Transverse colon (tissue), 4 donors: Measurements from ENCODE around the gene GSDMA. TPM values are rescaled to one million over a fixed set of nuclear protein-coding genes. Genes with fewer than 3 reads are reported as not detected.

Source experiments
- DNase-seq: peaks from one replicate; pipeline ENCODE4 v3.0.0-alpha.2; 2019
- H3K27ac ChIP-seq, 4 donors: fragments of 200-600 bp; sonication (generic); 2 replicates each; pipeline ENCODE4 v1.5.1; 2016 to 2018; ENCODE audit warnings: inconsistent platforms in 4 of 4
- H3K27me3 ChIP-seq: fragments of 200-600 bp; sonication (generic); 2 replicates; pipeline ENCODE4 v1.5.1; 2017; ENCODE audit warnings: inconsistent platforms
- H3K36me3 ChIP-seq, 4 donors: fragments of 200-600 bp; sonication (generic); 2 replicates each; pipeline ENCODE4 v1.5.1; 2017 to 2019; ENCODE audit warnings: inconsistent platforms in 4 of 4
- H3K4me1 ChIP-seq, 4 donors: fragments of 200-600 bp; sonication (generic); 2 replicates each; pipeline ENCODE4 v1.5.1; 2017 to 2020; ENCODE audit warnings: inconsistent platforms in 4 of 4
- H3K4me3 ChIP-seq, 4 donors: fragments of 200-600 bp; sonication (generic); 1 replicate in 1 of 4; 2 replicates in 3 of 4; pipeline versions ENCODE4 v1.5.1 to v1.6.1; 2017 to 2019; ENCODE audit warnings: inconsistent platforms in 4 of 4
- H3K9me3 ChIP-seq, 2 donors: fragments of 200-600 bp; sonication (generic); 2 replicates each; pipeline ENCODE4 v1.5.1; 2017 to 2019; ENCODE audit warnings: inconsistent platforms in 2 of 2
- EP300 ChIP-seq: sonication (generic); formaldehyde crosslinking; IDR thresholded peaks from one replicate; pipeline ENCODE4 v1.6.1; 2017; ENCODE audit warnings: antibody characterized with exemption, low read depth
- POLR2A ChIP-seq: fragments of 450-650 bp; IDR thresholded peaks from one replicate; pipeline ENCODE4 v1.6.1; 2016; ENCODE audit warnings: antibody characterized with exemption, mild to moderate bottlenecking, moderate library complexity
- POLR2AphosphoS5 ChIP-seq, 3 donors: sonication (generic); formaldehyde crosslinking; IDR thresholded peaks; one replicate each; pipeline ENCODE4 v1.6.1; 2016; ENCODE audit warnings: antibody characterized with exemption in 3 of 3
- WGBS, 2 donors: methylation state at CpG; one replicate each; pipeline ENCODE4 v1.1.5; 2018; ENCODE audit warnings: low coverage in 1 of 2; 5-methylcytosine and 5-hydroxymethylcytosine counted together
- in situ Hi-C, 4 donors: fragments of 200-750 bp; cut with MboI; loops; one replicate each; pipeline versions ENCODE4 v1.15.0 to v1.15.1; 2017; ENCODE audit warnings: low sequenced_read_pairs in 3 of 4, low pct_ligation_motif_present in 1 of 4, low pct_unique_long_range_greater_than_20kb in 1 of 4
- intact Hi-C: fragments of 100-400 bp; cut with DNase I; formaldehyde crosslinking; loops from one replicate; pipeline ENCODE4 v1.15.1; 2023; ENCODE audit warnings: low total_unique reads
- total RNA-seq, 4 donors: library from RNA; depleted of rRNA; stranded (reverse); fragments of >200 nt; gene quantifications; one replicate each; pipeline ENCODE4 v1.1.0, GENCODE V29; 2016
- TF ChIP-seq, protein P1 (sequence below), 5 experiments: fragments of 200-600 bp in 3 of 5; fragments of 450-650 bp in 2 of 5; sonication (generic) in 3 of 5; IDR thresholded peaks; 1 replicate in 2 of 5; 2 replicates in 3 of 5; pipeline ENCODE4 v1.5.1; 2016 to 2017; ENCODE audit warnings: antibody characterized with exemption in 5 of 5, inconsistent platforms in 3 of 5, mild to moderate bottlenecking in 2 of 5, moderate library complexity in 1 of 5

Gene GSDMA
- total RNA-seq, 4 donors from 2014 or later = 3.7 TPM; not detected in 3

DNA sequence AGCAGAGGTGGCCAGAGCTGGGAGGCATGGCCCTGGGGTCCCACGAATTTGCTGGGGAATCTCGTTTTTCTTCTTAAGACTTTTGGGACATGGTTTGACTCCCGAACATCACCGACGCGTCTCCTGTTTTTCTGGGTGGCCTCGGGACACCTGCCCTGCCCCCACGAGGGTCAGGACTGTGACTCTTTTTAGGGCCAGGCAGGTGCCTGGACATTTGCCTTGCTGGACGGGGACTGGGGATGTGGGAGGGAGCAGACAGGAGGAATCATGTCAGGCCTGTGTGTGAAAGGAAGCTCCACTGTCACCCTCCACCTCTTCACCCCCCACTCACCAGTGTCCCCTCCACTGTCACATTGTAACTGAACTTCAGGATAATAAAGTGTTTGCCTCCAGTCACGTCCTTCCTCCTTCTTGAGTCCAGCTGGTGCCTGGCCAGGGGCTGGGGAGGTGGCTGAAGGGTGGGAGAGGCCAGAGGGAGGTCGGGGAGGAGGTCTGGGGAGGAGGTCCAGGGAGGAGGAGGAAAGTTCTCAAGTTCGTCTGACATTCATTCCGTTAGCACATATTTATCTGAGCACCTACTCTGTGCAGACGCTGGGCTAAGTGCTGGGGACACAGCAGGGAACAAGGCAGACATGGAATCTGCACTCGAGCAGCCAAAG is 54.7 kb downstream of the GSDMA start:
- peaks cover 24 to 54% (median 40%) of the 10 kb centered on the region in 4 donors for H3K4me1 ChIP-seq
- H3K4me3 ChIP-seq = no peak overlapping the region
- intact Hi-C loops = loop anchor here (10.0 kb wide), 2 partner anchors 107 to 177 kb away; partner anchors contain the start of gene MSL1
- in situ Hi-C loops = loop anchor here in 1 of 4 donors (25.0 kb wide), 1 partner anchor 270 kb away; the partner anchor contains the start of gene CDC6
- H3K9me3 ChIP-seq = no peaks in the 10 kb centered on the region
- H3K27me3 ChIP-seq = no peaks in the 10 kb centered on the region
- 55% methylated on average over 15 of the region's 15 CpGs; no CpG with 5 or more reads in 1 of the 2 donors for WGBS, 2 donors
- no peak for TF ChIP-seq EP300
- TF ChIP-seq POLR2A = no peak
- TF ChIP-seq, protein P1, sequence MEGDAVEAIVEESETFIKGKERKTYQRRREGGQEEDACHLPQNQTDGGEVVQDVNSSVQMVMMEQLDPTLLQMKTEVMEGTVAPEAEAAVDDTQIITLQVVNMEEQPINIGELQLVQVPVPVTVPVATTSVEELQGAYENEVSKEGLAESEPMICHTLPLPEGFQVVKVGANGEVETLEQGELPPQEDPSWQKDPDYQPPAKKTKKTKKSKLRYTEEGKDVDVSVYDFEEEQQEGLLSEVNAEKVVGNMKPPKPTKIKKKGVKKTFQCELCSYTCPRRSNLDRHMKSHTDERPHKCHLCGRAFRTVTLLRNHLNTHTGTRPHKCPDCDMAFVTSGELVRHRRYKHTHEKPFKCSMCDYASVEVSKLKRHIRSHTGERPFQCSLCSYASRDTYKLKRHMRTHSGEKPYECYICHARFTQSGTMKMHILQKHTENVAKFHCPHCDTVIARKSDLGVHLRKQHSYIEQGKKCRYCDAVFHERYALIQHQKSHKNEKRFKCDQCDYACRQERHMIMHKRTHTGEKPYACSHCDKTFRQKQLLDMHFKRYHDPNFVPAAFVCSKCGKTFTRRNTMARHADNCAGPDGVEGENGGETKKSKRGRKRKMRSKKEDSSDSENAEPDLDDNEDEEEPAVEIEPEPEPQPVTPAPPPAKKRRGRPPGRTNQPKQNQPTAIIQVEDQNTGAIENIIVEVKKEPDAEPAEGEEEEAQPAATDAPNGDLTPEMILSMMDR (IDR thresholded peaks at IDR 0.05) = no peak
- TF ChIP-seq POLR2AphosphoS5 (IDR thresholded peaks at IDR 0.05) = no peak
- no peak for DNase-seq
- H3K27ac ChIP-seq = peak overlapping the region in 3 of 4 donors; percentile 51 to 74 (median 59)
- peaks cover 0 to 9% (median 3%) of the 10 kb centered on the region in 4 donors for H3K36me3 ChIP-seq

DNA sequence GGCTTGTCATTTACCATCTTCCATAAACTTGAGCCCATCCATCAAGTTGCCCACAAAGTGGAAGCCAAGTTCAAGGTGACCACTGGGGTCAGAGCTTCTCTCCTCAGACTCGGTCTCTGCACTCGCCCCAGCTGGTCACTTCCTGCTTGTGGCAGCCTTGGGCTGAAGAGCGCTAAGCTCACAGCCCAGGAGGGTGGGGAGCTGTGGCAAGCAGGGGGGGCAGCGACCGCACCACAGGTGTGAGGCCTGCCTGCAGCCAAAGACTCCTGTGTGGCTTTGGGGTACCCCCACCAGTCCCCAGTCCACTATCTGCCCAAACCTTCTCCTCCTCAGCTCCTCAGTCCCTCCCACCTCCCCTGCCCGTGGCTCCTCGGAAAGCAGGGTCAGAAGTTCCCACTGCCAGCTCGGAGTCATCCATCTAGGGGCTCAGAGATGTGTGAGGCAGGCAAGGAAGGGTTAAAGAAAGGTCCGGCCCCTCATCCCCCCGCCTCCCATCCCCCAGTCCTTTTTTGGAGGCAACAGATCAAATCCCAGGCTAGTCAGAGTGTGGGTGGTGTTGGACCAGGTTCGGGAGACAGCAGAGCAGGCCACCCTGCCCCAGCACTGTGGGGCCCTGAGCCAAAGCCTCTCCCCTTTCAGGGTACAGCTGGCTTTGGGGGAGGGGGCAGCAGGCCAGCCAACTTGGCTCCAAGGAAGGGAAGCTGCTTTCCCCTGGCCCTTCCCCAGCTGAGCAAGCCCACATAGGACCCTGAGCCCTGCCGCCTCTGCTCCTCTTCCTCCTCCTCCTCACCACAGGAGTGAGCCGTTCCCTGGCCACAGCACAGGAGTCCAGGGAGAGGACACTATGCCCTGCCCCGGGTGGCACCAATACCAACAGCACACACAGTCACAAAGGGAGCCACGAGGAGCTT is 55.7 kb downstream of the GSDMA start:
- intact Hi-C loops = loop anchor here (10.0 kb wide), 2 partner anchors 106 to 176 kb away; partner anchors contain the start of gene MSL1
- Histone ChIP-seq H3K27me3 (no peaks in the 10 kb centered on the region), H3K27ac (peak overlapping the region in 3 of 4 donors; percentile 51 to 74 (median 59)), H3K9me3 (no peaks in the 10 kb centered on the region), H3K36me3 (peaks cover 0 to 13% (median 4%) of the 10 kb centered on the region in 4 donors), H3K4me1 (peaks cover 24 to 62% (median 48%) of the 10 kb centered on the region in 4 donors), H3K4me3 (no peak overlapping the region)
- no peak for DNase-seq
- in situ Hi-C loops = loop anchor here in 1 of 4 donors (25.0 kb wide), 1 partner anchor 269 kb away; the partner anchor contains the start of gene CDC6
- WGBS, 2 donors = 55% methylated on average over 12 of the region's 15 CpGs; no CpG with 5 or more reads in 1 of the 2 donors
- TF ChIP-seq POLR2A = no peak
- TF ChIP-seq EP300 = no peak
- TF ChIP-seq, protein P1 (IDR thresholded peaks at IDR 0.05) = no peak
- TF ChIP-seq POLR2AphosphoS5 (IDR thresholded peaks at IDR 0.05) = no peak

DNA sequence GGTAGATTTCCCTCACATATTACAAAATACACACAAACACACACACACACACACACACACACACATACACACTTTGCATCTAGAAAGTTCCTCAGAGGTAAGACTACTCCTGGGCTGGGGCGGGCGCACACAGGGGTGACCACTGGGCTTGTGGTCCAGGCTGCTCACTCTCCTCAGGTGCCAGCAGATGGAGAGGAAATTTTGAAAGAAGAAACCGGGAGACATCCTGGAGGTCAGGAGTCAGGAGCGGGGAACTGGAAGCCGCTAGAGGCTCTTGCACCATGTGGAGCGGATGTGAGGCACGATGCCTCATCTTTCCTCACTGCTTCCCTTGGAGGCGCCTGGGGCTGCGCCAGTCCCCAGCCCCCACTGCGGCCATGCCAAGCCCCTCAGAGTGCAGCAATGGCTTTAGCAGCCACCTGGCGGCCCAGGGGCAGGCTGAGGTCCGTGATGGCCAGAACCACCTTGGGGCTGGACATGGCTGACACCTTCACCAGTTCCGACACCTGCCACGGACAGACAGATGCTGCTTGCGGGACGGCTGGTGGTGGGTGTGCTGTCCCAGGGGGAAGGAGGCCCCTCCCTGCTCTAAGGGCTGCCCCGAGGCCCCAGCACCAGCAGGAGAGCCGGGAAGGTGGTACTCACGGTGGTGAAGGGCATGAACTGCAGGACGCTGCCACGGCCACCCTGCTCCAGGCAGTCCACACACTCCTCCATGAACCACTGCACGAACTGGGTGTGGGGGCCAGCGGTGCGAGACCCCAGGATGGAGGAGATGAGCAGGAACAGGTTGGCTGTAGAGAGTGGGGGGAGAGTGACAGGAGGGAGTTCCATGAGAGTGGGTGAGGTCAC is 56.6 kb downstream of the GSDMA start:
- DNase-seq = no peak
- Histone ChIP-seq H3K27me3 (no peaks in the 10 kb centered on the region), H3K4me1 (peaks cover 19 to 62% (median 50%) of the 10 kb centered on the region in 4 donors), H3K4me3 (no peak overlapping the region), H3K27ac (peak overlapping the region in 3 of 4 donors; percentile 51 to 74 (median 59)), H3K9me3 (no peaks in the 10 kb centered on the region), H3K36me3 (peaks cover 0 to 13% (median 4%) of the 10 kb centered on the region in 4 donors)
- intact Hi-C loops = loop anchor here (10.0 kb wide), 2 partner anchors 105 to 175 kb away; partner anchors contain the start of gene MSL1
- TF ChIP-seq POLR2A = no peak
- TF ChIP-seq POLR2AphosphoS5 (IDR thresholded peaks at IDR 0.05) = no peak
- TF ChIP-seq, protein P1 (IDR thresholded peaks at IDR 0.05) = no peak
- no peak for TF ChIP-seq EP300
- WGBS, 2 donors = 80 to 84% methylated on average over 6 to 20 of the region's 24 CpGs
- in situ Hi-C loops = loop anchor here in 1 of 4 donors (25.0 kb wide), 1 partner anchor 268 kb away; the partner anchor contains the start of gene CDC6
